ENCODE measurements around the gene CENPM.

The CENPM gene

GRCh38 chr22:41892721-41893120 is 54.2 kb downstream of the CENPM start:
- no peak for DNase-seq

DNA sequence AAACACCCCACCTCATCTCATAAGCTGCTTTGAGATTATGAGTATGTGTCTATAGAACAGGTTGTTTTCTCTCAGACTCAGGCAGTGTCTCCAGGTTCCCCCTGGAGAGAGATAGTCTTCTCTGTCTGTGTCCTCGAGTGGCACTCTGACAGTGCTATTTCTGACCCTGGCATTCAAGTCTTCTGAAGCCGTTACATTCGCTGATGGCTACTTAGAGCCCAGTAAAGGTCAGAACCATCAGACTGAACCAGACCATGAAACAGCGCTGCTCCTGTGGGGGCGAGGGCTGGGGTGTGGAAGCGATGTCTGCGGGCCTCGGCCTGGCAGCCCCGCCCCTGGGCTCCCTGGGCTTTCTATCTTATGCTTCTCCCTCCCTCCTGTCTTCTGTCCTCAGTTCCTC is 55.5 kb downstream of the CENPM start:
- no peak for DNase-seq

All from GOT3 (cell line).